K562 treated with DMSO at 1 percent for 4 hours (cell line): Measurements from ENCODE around the gene WRAP73. TPM values are rescaled to one million over a fixed set of nuclear protein-coding genes. Genes with fewer than 3 reads are reported as not detected.

Experiments used
- total RNA-seq: library from RNA; unstranded; fragments of 300-600 nt; gene quantifications from 2 replicates; pipeline ENCODE4 v1.2.3, GENCODE V29; 2022; ENCODE audit not compliant: insufficient read depth

Gene WRAP73, protein sequence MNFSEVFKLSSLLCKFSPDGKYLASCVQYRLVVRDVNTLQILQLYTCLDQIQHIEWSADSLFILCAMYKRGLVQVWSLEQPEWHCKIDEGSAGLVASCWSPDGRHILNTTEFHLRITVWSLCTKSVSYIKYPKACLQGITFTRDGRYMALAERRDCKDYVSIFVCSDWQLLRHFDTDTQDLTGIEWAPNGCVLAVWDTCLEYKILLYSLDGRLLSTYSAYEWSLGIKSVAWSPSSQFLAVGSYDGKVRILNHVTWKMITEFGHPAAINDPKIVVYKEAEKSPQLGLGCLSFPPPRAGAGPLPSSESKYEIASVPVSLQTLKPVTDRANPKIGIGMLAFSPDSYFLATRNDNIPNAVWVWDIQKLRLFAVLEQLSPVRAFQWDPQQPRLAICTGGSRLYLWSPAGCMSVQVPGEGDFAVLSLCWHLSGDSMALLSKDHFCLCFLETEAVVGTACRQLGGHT
- total RNA-seq: 27.6 and 35.6 TPM in 2 replicates

DNA sequence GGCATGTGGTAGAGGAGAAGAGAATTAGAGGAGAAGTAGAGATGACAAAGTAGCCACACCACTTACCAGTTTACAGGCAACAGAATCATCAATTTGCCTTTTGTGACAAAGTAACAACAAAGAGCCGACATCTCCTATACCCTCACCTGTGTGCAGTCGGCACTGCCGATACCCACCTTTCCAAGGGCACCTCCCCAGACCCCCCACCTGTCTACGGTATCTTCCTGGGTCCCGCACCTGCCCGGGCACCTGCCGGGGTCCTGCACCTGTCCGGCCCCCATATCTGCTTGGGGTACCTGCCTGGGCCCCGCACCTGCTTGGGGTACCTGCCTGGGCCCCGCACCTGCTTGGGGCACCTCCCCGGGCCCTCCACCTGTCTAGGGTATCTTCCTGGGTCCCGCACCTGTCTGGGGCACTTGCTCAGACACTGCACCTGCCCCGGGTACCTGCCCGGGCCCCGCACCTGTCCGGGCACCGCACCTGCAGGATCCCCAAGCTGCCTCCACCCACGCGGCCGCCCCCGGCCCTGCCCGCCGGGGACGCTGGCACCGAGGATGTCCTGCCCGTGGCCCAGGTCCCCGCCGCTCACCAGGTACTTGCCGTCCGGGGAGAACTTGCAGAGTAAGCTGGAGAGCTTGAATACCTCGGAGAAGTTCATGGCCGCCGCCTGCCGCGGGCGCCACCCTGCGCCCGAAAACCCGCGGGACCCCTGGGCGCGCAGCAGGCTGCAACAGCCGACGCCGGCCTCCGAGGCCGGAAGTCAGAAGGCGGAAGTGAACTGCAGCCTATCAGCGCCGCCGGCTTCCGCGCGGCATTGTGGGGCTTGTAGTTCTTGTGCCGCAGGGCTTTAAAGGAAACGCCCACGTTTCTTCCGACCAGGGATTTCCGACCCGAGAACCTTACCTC is at the start of gene WRAP73:
Gene WRAP73 (minus strand): TSS at position 762 of the 906 bp plus-strand sequence. CDS start 104 bp downstream, at position 658.

DNA sequence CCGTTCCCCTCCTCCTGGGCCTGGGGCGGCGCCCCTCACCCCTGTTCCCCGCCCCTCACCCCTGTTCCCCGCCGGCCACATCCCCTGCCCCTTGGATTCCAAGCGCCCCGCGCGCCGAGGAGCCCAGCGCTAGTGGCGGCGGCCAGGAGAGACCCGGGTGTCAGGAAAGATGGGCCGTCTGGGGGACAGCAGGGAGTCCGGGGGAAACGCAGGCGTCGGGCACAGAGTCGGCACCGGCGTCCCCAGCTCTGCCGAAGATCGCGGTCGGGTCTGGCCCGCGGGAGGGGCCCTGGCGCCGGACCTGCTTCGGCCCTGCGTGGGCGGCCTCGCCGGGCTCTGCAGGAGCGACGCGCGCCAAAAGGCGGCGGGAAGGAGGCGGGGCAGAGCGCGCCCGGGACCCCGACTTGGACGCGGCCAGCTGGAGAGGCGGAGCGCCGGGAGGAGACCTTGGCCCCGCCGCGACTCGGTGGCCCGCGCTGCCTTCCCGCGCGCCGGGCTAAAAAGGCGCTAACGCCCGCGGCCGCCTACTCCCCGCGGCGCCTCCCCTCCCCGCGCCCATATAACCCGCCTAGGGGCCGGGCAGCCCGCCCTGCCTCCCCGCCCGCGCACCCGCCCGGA is 2.1 kb upstream of the WRAP73 start, which contains the start of gene TP73:
Gene TP73 (plus strand): TSS at position 587 of the 618 bp plus-strand sequence. CDS start 29,850 bp downstream, outside the sequence.

DNA sequence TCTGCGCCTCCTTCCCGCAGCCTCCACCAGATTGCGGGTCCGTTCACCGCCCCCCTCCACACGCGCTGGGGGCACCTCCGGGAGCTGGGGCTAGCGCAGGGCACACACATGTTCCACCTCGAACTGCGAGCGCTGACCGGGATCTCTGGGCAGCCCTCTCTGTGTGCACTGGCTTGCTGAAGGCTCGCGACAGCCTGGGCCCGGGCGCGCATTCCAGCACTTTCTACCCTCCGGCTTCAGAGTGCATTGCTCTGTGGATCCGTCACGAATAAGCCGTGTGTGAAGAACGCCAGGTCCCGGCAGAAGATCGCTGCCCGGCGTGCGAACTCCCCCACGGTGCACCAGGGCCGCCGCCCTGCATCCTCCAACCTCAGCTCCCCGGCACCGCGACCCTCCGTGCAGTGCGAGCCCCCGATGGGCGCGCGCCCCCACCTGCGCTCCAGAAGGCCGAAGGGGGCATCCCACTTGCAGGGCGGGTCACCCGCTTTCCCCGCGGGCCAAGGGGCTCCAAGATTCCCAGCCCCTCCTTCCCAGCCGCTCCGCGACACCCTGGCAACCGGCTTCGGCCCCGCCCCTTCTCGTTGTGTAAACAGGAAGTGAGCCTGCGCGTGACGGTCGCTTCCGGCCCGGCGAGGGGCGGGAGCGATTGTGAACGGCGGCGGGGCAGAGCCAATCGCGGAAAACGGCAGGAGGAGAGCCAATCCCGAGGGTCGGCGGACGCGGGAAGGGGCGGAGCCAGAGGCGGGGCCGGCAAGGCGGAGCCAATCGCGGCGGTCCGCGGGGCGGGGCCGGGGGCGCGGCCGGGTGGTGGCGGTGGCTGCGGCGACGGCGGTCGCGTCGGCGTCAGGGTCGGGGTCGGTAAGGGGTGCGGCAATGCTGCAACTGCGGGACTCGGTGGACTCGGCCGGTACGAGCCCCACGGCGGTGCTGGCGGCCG is 25.4 kb downstream of the WRAP73 start, which contains the start of gene TPRG1L:
Gene TPRG1L (plus strand): TSS at position 816 of the 937 bp plus-strand sequence. CDS start 58 bp downstream, at position 874.

DNA sequence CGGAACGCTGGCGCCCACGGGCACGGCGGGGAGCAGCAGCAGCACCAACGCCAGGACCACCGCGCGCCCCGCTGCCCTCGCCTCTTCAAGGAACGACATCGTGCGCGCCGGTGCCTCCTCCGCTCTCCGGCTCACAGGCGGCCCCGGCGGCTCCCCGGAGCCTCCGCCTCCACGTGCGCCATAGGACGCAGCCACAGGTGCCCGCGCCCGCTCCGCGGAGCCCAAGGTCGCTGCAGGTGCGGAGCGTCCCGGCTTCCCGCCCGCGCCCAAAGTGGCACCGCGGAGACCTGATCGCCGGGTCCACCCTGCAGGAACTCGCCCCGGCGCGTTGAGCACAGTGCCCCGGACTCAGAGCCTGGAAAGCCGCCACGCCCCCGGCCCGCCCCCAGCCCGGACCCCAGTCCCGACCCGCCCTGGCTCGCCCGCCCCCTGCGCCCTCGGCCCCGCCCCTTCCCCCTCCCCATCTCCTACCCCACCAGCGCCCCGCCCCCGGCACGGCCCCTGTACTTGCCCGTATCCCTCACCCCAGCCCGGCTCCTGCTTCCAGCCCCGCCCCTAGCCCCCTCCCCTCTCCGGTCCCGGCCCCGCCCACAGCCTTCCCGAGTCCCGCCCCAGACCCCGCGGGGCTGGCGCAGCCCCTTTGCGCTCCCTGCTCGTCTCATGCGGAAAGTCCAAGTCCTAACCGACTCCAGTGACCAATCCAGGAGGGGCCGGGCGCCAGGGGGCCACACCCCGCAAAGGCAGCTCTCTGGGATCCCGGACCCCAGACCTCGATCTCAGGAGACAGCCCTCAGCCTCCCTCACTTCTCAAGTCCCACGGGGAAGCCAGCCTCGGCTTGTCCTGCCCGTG is 38.5 kb downstream of the WRAP73 start, which contains the start of gene MEGF6:
Gene MEGF6 (minus strand): TSS at position 339 of the 850 bp plus-strand sequence. CDS start 240 bp downstream, at position 99.

Other genes with a start within 250 kb of the WRAP73 start
- 4.0 and 4.9 TPM in 2 replicates for gene ARHGEF16, start 195.4 kb downstream of the WRAP73 start, total RNA-seq
- gene MEGF6, start 38.6 kb downstream of the WRAP73 start, total RNA-seq: 7.8 and 11.0 TPM in 2 replicates
- gene TPRG1L, start 25.1 kb downstream of the WRAP73 start, total RNA-seq: 27.9 and 30.0 TPM in 2 replicates
- 0.73 and 0.93 TPM in 2 replicates for gene TP73, start 2.4 kb upstream of the WRAP73 start, total RNA-seq
- not detected in 2 replicates for gene CCDC27, start 102.3 kb upstream of the WRAP73 start, total RNA-seq
- gene SMIM1, start 122.6 kb upstream of the WRAP73 start, total RNA-seq: 81.3 and 121 TPM in 2 replicates
- gene LRRC47, start 146.4 kb upstream of the WRAP73 start, total RNA-seq: 34.7 and 36.9 TPM in 2 replicates
- gene CEP104, start 207.1 kb upstream of the WRAP73 start, total RNA-seq: 23.4 and 24.2 TPM in 2 replicates
- gene DFFB, start 207.4 kb upstream of the WRAP73 start, total RNA-seq: 2.0 and 2.9 TPM in 2 replicates